Breast epithelium (tissue), 4 donors: ENCODE data around the gene CUBN. TPM values are rescaled to one million over a fixed set of nuclear protein-coding genes. Genes with fewer than 3 reads are reported as not detected.

Experiments
- DNase-seq, 2 donors: peaks; one replicate each; pipeline ENCODE4 v3.0.0-alpha.2; 2019; ENCODE audit warnings: low spot score in 2 of 2
- H3K27ac ChIP-seq, 2 donors: fragments of 200-600 bp; sonication (generic) in 1 of 2; one replicate each; pipeline ENCODE4 v1.5.1; 2016 to 2019; ENCODE audit warnings: mild to moderate bottlenecking in 1 of 2
- H3K27me3 ChIP-seq, 2 donors: fragments of 200-600 bp; sonication (generic) in 1 of 2; one replicate each; pipeline versions ENCODE4 v1.5.1 to v1.6.0; 2017 to 2019; ENCODE audit warnings: control low read depth in 1 of 2, mild to moderate bottlenecking in 1 of 2
- H3K36me3 ChIP-seq: fragments of 200-600 bp; one replicate; pipeline ENCODE4 v1.5.1; 2019
- H3K4me1 ChIP-seq, 2 donors: fragments of 200-600 bp; sonication (generic); one replicate each; pipeline ENCODE4 v1.5.1; 2016 to 2019; ENCODE audit warnings: control low read depth in 1 of 2
- H3K4me3 ChIP-seq, 3 donors: fragments of 200-600 bp; sonication (generic); 1 replicate in 2 of 3; 2 replicates in 1 of 3; pipeline ENCODE4 v1.5.1; 2016 to 2019; ENCODE audit warnings: mild to moderate bottlenecking in 3 of 3, moderate library complexity in 2 of 3
- H3K9me3 ChIP-seq, 2 donors: fragments of 200-600 bp; sonication (generic) in 1 of 2; one replicate each; pipeline ENCODE4 v1.5.1; 2016 to 2019; ENCODE audit warnings: control low read depth in 1 of 2
- CTCF ChIP-seq, 3 donors: fragments of 450-650 bp; IDR thresholded peaks; one replicate each; pipeline ENCODE4 v1.5.1; 2016 to 2017; ENCODE audit warnings: antibody characterized with exemption in 3 of 3, mild to moderate bottlenecking in 3 of 3, moderate library complexity in 3 of 3
- POLR2A ChIP-seq: fragments of 450-650 bp; IDR thresholded peaks from one replicate; pipeline ENCODE4 v1.6.1; 2016; ENCODE audit warnings: antibody characterized with exemption, mild to moderate bottlenecking, moderate library complexity
- POLR2AphosphoS5 ChIP-seq, 3 donors: sonication (generic); formaldehyde crosslinking; IDR thresholded peaks; one replicate each; pipeline ENCODE4 v1.6.1; 2017; ENCODE audit warnings: antibody characterized with exemption in 3 of 3
- intact Hi-C: fragments of 100-400 bp; cut with DNase I; formaldehyde crosslinking; loops from one replicate; pipeline ENCODE4 v1.15.1; 2023; ENCODE audit warnings: low total_unique reads
- total RNA-seq, 3 donors: library from RNA; depleted of rRNA; stranded (reverse); fragments of >200 nt; gene quantifications; one replicate each; pipeline ENCODE4 v1.1.0, GENCODE V29; 2016

Gene CUBN
- total RNA-seq, 3 donors from 2014 or later, result 1.6 to 5.7 (median 5.0) TPM

DNA sequence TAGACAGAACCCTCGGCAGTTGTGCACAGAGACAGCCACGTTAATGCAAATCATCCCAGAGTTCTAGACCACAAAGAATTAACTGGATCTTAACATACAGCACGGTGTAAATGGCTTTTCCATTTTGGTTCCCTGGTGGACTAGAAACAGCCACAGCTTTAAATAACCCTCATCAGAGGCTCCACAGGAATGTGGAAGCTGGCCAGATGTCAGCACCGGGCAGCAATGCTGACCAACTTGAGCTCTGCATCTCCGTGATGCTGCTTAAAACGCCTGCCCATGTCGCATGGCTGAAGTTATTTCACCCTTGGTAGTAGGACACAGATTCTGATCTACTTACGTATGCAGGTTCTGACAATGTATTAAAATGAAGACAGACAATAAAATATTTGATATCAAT is 336.9 kb downstream of the CUBN start:
- Histone ChIP-seq H3K36me3 (no peaks in the 10 kb centered on the region), H3K9me3 (no peaks in the 10 kb centered on the region), H3K27me3 (no peaks in the 10 kb centered on the region), H3K4me1 (no peaks in the 10 kb centered on the region), H3K4me3 (no peak overlapping the region), H3K27ac (no peak overlapping the region)
- no peak for DNase-seq
- intact Hi-C loops, result no loop called here
- TF ChIP-seq POLR2AphosphoS5 (IDR thresholded peaks at IDR 0.05) (no peak), CTCF (IDR thresholded peaks at IDR 0.05) (no peak), POLR2A (no peak)

GRCh38 chr10:16789765-16790164 is 339.8 kb downstream of the CUBN start:
- H3K27me3 ChIP-seq, result no peaks in the 10 kb centered on the region
- intact Hi-C loops, result no loop called here
- no peak for DNase-seq
- H3K4me1 ChIP-seq, result no peaks in the 10 kb centered on the region
- no peaks in the 10 kb centered on the region for H3K36me3 ChIP-seq
- H3K27ac ChIP-seq, result no peak overlapping the region
- H3K9me3 ChIP-seq, result no peaks in the 10 kb centered on the region
- TF ChIP-seq POLR2A, result no peak
- no peak for TF ChIP-seq POLR2AphosphoS5 (IDR thresholded peaks at IDR 0.05)
- TF ChIP-seq CTCF (IDR thresholded peaks at IDR 0.05), result no peak
- H3K4me3 ChIP-seq, result no peak overlapping the region

DNA sequence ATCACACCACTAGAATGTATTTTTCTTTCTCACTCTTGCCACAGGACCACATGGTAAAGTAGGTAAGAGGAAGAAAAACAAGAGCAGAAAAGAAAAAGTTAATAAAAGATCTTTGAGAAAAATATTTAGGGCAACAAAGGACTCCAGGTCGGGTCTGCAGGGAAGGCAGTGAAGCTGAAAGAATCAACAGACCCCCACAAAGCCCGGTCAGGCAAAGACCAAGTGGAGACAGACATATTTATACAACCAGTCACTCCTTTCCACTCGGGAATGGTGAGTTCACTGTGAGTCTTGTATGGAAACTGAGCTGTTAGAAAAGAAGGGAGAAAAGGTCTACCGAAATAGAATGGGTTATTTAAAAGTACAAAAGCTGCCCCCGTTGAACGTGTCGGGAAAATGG is 340.4 kb downstream of the CUBN start:
- no peaks in the 10 kb centered on the region for H3K4me1 ChIP-seq
- DNase-seq, result no peak
- intact Hi-C loops, result no loop called here
- H3K9me3 ChIP-seq, result no peaks in the 10 kb centered on the region
- TF ChIP-seq POLR2A (no peak), CTCF (IDR thresholded peaks at IDR 0.05) (no peak), POLR2AphosphoS5 (IDR thresholded peaks at IDR 0.05) (no peak)
- H3K27ac ChIP-seq, result no peak overlapping the region
- no peaks in the 10 kb centered on the region for H3K36me3 ChIP-seq
- no peaks in the 10 kb centered on the region for H3K27me3 ChIP-seq
- H3K4me3 ChIP-seq, result no peak overlapping the region

GRCh38 chr10:16788778-16789177 is 340.8 kb downstream of the CUBN start:
- H3K36me3 ChIP-seq, result no peaks in the 10 kb centered on the region
- H3K27me3 ChIP-seq, result no peaks in the 10 kb centered on the region
- no peak overlapping the region for H3K4me3 ChIP-seq
- H3K4me1 ChIP-seq, result no peaks in the 10 kb centered on the region
- TF ChIP-seq POLR2AphosphoS5 (IDR thresholded peaks at IDR 0.05) (no peak), CTCF (IDR thresholded peaks at IDR 0.05) (no peak), POLR2A (no peak)
- intact Hi-C loops, result no loop called here
- H3K27ac ChIP-seq, result no peak overlapping the region
- DNase-seq, result no peak
- no peaks in the 10 kb centered on the region for H3K9me3 ChIP-seq

GRCh38 chr10:16788125-16788524 is 341.5 kb downstream of the CUBN start:
- no peaks in the 10 kb centered on the region for H3K4me1 ChIP-seq
- intact Hi-C loops, result no loop called here

More at GRCh38 chr10:16788125-16788524, 341.5 kb downstream of the CUBN start:
- H3K4me3 ChIP-seq, result no peak overlapping the region
- H3K36me3 ChIP-seq, result no peaks in the 10 kb centered on the region
- no peaks in the 10 kb centered on the region for H3K27me3 ChIP-seq
- TF ChIP-seq POLR2AphosphoS5 (IDR thresholded peaks at IDR 0.05) (no peak), CTCF (IDR thresholded peaks at IDR 0.05) (no peak)
- no peak for DNase-seq
- H3K9me3 ChIP-seq, result no peaks in the 10 kb centered on the region
- H3K27ac ChIP-seq, result no peak overlapping the region
